Nephron (organoid): ENCODE data around the gene FBXO2.
"Not testable (repeated sequence)": the region's sequence is repeated elsewhere in the genome, so short reads cannot be mapped to it uniquely, and the experiment has no call there.

Experiments used
- H3K27ac Mint-ChIP-seq, 3 experiments: 2 replicates each; pipeline ENCODE4 v1.8.0; 2020; ENCODE audit warnings: mixed read lengths in 3 of 3, mild to moderate bottlenecking in 2 of 3, moderate library complexity in 1 of 3
- H3K27me3 Mint-ChIP-seq: 2 replicates; pipeline ENCODE4 v1.8.0; 2021; ENCODE audit warnings: low read depth, mild to moderate bottlenecking, moderate library complexity, mixed read lengths
- H3K36me3 Mint-ChIP-seq: 2 replicates; pipeline ENCODE4 v1.8.0; 2020; ENCODE audit warnings: low read depth, mixed read lengths
- H3K4me1 Mint-ChIP-seq: 2 replicates; pipeline ENCODE4 v1.8.0; 2020; ENCODE audit warnings: mixed read lengths
- H3K4me3 Mint-ChIP-seq, 3 experiments: 2 replicates each; pipeline ENCODE4 v1.8.0; 2020; ENCODE audit warnings: mild to moderate bottlenecking in 3 of 3, mixed read lengths in 3 of 3, moderate library complexity in 2 of 3
- H3K9me3 Mint-ChIP-seq: 2 replicates; pipeline ENCODE4 v1.8.0; 2020; ENCODE audit warnings: mixed read lengths
- TF ChIP-seq, protein P1 (sequence below), 3 experiments: fragments of 200-600 bp; sonication (generic); IDR thresholded peaks; one replicate each; pipeline ENCODE4 v1.5.0; 2021; ENCODE audit warnings: antibody characterized with exemption in 3 of 3; ENCODE audit not compliant: unreplicated experiment in 3 of 3

Gene FBXO2

DNA sequence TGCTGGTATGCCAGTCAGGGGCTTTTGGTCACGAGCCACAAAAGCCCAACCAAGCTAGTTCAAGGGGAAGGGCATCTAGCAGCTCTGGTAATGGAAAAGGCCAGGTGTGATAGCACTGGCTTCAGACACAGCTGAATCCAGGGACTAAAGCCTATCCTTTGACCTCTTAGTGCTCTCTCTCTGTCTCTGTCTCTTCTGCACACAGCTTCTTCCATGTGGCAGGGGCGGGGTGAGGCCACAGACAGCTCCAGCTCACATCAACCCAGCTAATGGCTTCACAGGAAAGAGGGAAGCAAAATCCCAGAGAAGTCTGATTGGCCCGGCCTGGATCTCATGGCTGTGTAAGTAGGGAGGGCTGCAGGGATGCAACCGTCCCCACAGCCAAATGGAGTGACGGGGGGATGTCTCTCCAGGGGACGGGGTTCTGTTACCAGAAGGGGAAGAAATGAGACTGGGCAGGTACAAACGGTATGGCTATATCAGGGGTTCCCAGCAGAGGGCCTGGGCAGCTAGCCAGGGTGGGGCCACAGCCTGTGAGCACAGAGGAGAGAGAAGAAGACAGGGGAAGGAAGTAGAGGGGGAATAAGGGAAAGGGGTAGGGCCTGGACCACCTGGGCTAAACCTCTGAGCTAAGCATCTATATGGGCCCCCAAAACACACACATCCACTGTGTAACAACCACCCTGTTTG lies 42.4 kb downstream of the FBXO2 start:
- no peaks in the 10 kb centered on the region for H3K36me3 Mint-ChIP-seq
- H3K4me3 Mint-ChIP-seq = no peak overlapping the region
- H3K9me3 Mint-ChIP-seq = peaks cover 5% of the 10 kb centered on the region
- H3K27me3 Mint-ChIP-seq = peaks cover 31% of the 10 kb centered on the region
- TF ChIP-seq, protein P1, sequence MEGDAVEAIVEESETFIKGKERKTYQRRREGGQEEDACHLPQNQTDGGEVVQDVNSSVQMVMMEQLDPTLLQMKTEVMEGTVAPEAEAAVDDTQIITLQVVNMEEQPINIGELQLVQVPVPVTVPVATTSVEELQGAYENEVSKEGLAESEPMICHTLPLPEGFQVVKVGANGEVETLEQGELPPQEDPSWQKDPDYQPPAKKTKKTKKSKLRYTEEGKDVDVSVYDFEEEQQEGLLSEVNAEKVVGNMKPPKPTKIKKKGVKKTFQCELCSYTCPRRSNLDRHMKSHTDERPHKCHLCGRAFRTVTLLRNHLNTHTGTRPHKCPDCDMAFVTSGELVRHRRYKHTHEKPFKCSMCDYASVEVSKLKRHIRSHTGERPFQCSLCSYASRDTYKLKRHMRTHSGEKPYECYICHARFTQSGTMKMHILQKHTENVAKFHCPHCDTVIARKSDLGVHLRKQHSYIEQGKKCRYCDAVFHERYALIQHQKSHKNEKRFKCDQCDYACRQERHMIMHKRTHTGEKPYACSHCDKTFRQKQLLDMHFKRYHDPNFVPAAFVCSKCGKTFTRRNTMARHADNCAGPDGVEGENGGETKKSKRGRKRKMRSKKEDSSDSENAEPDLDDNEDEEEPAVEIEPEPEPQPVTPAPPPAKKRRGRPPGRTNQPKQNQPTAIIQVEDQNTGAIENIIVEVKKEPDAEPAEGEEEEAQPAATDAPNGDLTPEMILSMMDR (IDR thresholded peaks at IDR 0.05; ENCODE audit: unreplicated experiment in 3 of 3) = no peak
- no peaks in the 10 kb centered on the region for H3K4me1 Mint-ChIP-seq
- H3K27ac Mint-ChIP-seq = no peak overlapping the region

DNA sequence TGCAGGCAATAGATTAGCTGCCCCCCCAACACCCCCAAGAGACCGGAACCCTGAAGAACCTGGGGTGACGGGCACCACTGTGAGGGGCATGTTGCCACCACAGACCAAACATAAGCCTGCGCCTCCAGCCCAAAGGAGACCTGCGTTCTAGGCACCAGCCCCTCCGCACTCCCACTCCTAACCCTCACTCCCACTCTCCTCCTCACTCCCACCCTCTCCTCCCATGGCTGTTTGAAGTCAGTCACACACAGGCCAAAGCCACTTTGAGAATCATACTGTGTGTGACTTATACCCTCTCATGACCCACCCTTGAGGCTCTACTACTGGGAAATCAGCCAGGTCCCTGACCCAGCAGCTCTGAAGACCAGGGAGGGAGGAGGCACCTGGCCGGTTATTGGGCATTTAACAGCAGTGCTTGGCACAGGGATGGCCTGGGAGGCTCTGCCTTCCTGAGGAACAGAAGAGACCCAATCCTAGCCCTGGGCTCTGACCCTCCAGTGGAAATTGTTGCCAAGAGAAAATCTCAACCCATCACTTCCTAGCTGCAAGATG lies 43.5 kb downstream of the FBXO2 start:
- peaks cover 37% of the 10 kb centered on the region for H3K27me3 Mint-ChIP-seq
- peaks cover 9% of the 10 kb centered on the region for H3K9me3 Mint-ChIP-seq
- no peaks in the 10 kb centered on the region for H3K4me1 Mint-ChIP-seq
- TF ChIP-seq, protein P1 (IDR thresholded peaks at IDR 0.05; ENCODE audit: unreplicated experiment in 3 of 3) = no peak
- no peaks in the 10 kb centered on the region for H3K36me3 Mint-ChIP-seq
- no peak overlapping the region for H3K4me3 Mint-ChIP-seq
- H3K27ac Mint-ChIP-seq = no peak overlapping the region

DNA sequence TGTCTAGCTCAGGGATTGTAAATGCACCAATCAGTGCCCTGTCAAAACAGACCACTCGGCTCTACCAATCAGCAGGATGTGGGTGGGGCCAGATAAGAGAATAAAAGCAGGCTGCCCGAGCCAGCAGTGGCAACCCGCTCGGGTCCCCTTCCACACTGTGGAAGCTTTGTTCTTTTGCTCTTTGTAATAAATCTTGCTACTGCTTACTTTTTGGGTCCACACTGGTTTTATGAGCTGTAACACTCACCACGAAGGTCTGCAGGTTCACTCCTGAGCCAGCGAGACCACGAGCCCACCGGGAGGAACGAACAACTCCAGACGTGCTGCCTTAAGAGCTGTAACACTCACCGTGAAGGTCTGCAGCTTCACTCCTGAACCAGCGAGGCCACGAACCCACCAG lies 44.9 kb downstream of the FBXO2 start:
- not testable (repeated sequence) for H3K27ac Mint-ChIP-seq, H3K4me1 Mint-ChIP-seq, H3K9me3 Mint-ChIP-seq, H3K36me3 Mint-ChIP-seq, H3K4me3 Mint-ChIP-seq
- peaks cover 37% of the 10 kb centered on the region for H3K27me3 Mint-ChIP-seq

DNA sequence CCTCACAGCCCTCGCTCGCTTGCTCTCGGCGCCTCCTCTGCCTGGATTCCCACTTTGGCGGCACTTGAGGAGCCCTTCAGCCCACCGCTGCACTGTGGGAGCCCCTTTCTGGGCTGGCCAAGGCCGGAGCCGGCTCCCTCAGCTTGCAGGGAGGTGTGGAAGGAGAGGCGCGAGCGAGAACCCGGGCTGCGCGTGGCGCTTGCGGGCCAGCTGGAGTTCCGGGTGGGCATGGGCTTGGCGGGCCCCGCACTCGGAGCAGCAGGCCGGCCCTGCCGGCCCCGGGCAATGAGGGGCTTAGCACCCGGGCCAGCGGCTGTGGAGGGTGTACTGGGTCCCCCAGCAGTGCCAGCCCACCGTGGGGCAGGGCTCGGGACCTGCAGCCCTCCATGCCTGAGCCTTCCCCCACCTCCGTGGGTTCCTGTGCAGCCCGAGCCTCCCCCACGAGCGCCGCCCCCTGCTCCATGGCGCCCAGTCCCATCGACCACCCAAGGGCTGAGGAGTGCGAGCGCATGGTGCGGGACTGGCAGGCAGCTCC lies 45.6 kb downstream of the FBXO2 start:
- H3K27ac Mint-ChIP-seq, H3K36me3 Mint-ChIP-seq, H3K9me3 Mint-ChIP-seq, H3K4me3 Mint-ChIP-seq, H3K4me1 Mint-ChIP-seq: not testable (repeated sequence)
- peaks cover 36% of the 10 kb centered on the region for H3K27me3 Mint-ChIP-seq

DNA sequence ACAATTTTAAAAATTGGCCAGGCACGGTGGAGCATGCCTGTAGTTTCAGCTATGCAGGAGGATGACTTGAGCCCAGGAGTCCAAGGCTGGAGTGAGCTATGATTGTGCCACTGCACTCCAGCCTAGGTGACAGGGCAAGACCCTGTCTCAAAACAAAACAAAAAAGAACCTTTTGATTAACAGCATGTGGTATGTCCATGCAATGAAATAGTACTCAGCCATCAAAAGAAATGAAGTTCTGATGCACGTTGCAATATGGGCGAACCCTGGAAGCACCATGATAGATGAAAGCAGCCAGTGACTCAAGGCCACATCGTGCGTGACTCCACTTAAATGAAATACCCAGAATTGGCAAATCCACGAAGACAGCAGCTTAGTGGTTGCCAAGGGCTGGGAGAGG lies 47.5 kb downstream of the FBXO2 start:
- Mint-ChIP-seq H3K36me3 (no peaks in the 10 kb centered on the region), H3K9me3 (peaks cover 9% of the 10 kb centered on the region)

GRCh38 chr1:11602981-11603380 lies 51.2 kb downstream of the FBXO2 start:
- Mint-ChIP-seq H3K4me3 (no peak overlapping the region), H3K27ac (no peak overlapping the region), H3K27me3 (peaks cover 18% of the 10 kb centered on the region), H3K4me1 (no peaks in the 10 kb centered on the region), H3K36me3 (no peaks in the 10 kb centered on the region), H3K9me3 (peaks cover 7% of the 10 kb centered on the region)
- TF ChIP-seq, protein P1 (IDR thresholded peaks at IDR 0.05; ENCODE audit: unreplicated experiment in 3 of 3) = no peak

More for the DNA sequence above, 47.5 kb downstream of the FBXO2 start:
- TF ChIP-seq, protein P1 (IDR thresholded peaks at IDR 0.05; ENCODE audit: unreplicated experiment in 3 of 3) = no peak
- Mint-ChIP-seq H3K27ac (no peak overlapping the region), H3K27me3 (peaks cover 28% of the 10 kb centered on the region), H3K4me1 (no peaks in the 10 kb centered on the region), H3K4me3 (no peak overlapping the region)

DNA sequence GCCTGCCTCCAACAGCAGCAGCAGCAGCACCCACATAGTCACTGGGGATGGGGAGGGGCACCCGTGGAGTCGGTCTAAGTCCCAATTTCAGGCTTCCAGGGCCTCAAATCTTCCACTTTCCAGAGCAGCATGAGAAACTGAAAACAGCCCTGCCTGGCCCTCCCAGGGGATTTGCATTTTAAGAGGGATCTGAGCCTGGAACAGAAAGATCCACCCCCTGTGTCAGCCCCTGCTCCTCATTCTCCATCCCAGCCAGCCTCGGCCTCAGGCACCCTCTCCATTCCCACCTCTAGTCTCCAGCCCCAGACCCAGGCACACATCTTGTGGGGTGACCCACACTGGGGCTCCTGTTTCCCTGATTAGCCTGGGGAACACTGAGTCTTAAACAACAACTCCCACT lies 51.8 kb downstream of the FBXO2 start:
- H3K36me3 Mint-ChIP-seq = no peaks in the 10 kb centered on the region
- TF ChIP-seq, protein P1 (IDR thresholded peaks at IDR 0.05; ENCODE audit: unreplicated experiment in 3 of 3) = no peak

More for the DNA sequence above, 51.8 kb downstream of the FBXO2 start:
- H3K27ac Mint-ChIP-seq = no peak overlapping the region
- peaks cover 7% of the 10 kb centered on the region for H3K9me3 Mint-ChIP-seq
- H3K4me3 Mint-ChIP-seq = no peak overlapping the region
- no peaks in the 10 kb centered on the region for H3K4me1 Mint-ChIP-seq
- H3K27me3 Mint-ChIP-seq = peaks cover 21% of the 10 kb centered on the region
